DOHH2 (cell line): ENCODE measurements around the gene MICAL2.

Source experiments
- H3F3A ChIP-seq: fragments of 200-600 bp; sonication (generic), shearing (Covaris generic); 2 replicates; pipeline ENCODE4 v1.6.0; 2016; ENCODE audit warnings: antibody characterized with exemption, mild to moderate bottlenecking; ENCODE audit not compliant: control insufficient read depth, insufficient read depth
- H3K27ac ChIP-seq: fragments of 200-600 bp; sonication (generic); 2 replicates; pipeline ENCODE4 v1.5.1; 2014; ENCODE audit warnings: low read depth, mild to moderate bottlenecking, low read length, moderate library complexity
- H3K27me3 ChIP-seq: fragments of 200-600 bp; sonication (generic); 2 replicates; pipeline ENCODE4 v1.6.1; 2014; ENCODE audit warnings: mild to moderate bottlenecking, low read length, mixed read lengths; ENCODE audit not compliant: control insufficient read depth
- H3K36me3 ChIP-seq: fragments of 200-600 bp; sonication (generic); 2 replicates; pipeline ENCODE4 v1.6.1; 2014; ENCODE audit warnings: mild to moderate bottlenecking, low read length, moderate library complexity, mixed read lengths; ENCODE audit not compliant: control insufficient read depth
- H3K4me1 ChIP-seq: fragments of 200-600 bp; sonication (generic); 2 replicates; pipeline ENCODE4 v1.6.1; 2014; ENCODE audit warnings: mild to moderate bottlenecking, low read length, mixed read lengths; ENCODE audit not compliant: control insufficient read depth
- H3K4me2 ChIP-seq: fragments of 200-600 bp; sonication (generic); 2 replicates; pipeline ENCODE4 v1.6.0; 2014; ENCODE audit warnings: mild to moderate bottlenecking, low read length, moderate library complexity
- H3K4me3 ChIP-seq: fragments of 200-600 bp; sonication (generic); 2 replicates; pipeline ENCODE4 v1.5.1; 2014; ENCODE audit warnings: mild to moderate bottlenecking, low read length, mixed read lengths
- H3K79me2 ChIP-seq: fragments of 200-600 bp; sonication (generic); 2 replicates; pipeline ENCODE4 v1.6.1; 2014; ENCODE audit warnings: mild to moderate bottlenecking, low read length, mixed read lengths; ENCODE audit not compliant: control insufficient read depth
- H3K9me2 ChIP-seq: fragments of 200-600 bp; sonication (generic); replicated peaks from 2 replicates; pipeline ENCODE4 v1.6.1; 2014; ENCODE audit warnings: mild to moderate bottlenecking, low read length, mixed read lengths; ENCODE audit not compliant: control insufficient read depth
- H3K9me3 ChIP-seq: fragments of 200-600 bp; sonication (generic); 2 replicates; pipeline ENCODE4 v1.6.1; 2014; ENCODE audit warnings: antibody characterized with exemption, low read length, mixed read lengths; ENCODE audit not compliant: control insufficient read depth, insufficient read depth
- H4K20me1 ChIP-seq: fragments of 200-600 bp; sonication (generic); 2 replicates; pipeline ENCODE4 v1.6.0; 2014; ENCODE audit warnings: low read depth, mild to moderate bottlenecking, antibody characterized with exemption, low read length, moderate library complexity; ENCODE audit not compliant: control insufficient read depth, insufficient read depth
- CTCF ChIP-seq: fragments of 200-600 bp; sonication (generic); IDR thresholded peaks from one replicate; pipeline ENCODE4 v1.5.1; 2014; ENCODE audit warnings: antibody characterized with exemption, mild to moderate bottlenecking, low read depth, low read length; ENCODE audit not compliant: poor library complexity, severe bottlenecking
- EZH2phosphoT487 ChIP-seq: fragments of 200-600 bp; sonication (generic); IDR thresholded peaks from 2 replicates; pipeline ENCODE4 v1.6.1; 2017; ENCODE audit warnings: borderline replicate concordance, mild to moderate bottlenecking, antibody characterized with exemption, low read length, moderate library complexity, mixed read lengths

MICAL2 gene

GRCh38 chr11:12182676-12183541, 72.5 kb downstream of the MICAL2 start:
- no peaks in the 10 kb centered on the region for H3K9me2 ChIP-seq
- H3K4me1 ChIP-seq = no peaks in the 10 kb centered on the region
- no peak overlapping the region for H3K4me2 ChIP-seq
- no peak overlapping the region for H3K4me3 ChIP-seq
- no peaks in the 10 kb centered on the region for H3K9me3 ChIP-seq
- no peaks in the 10 kb centered on the region for H3K36me3 ChIP-seq
- no peaks in the 10 kb centered on the region for H3K27me3 ChIP-seq
- no peaks in the 10 kb centered on the region for H3F3A ChIP-seq
- H3K27ac ChIP-seq = no peak overlapping the region
- no peaks in the 10 kb centered on the region for H3K79me2 ChIP-seq
- TF ChIP-seq EZH2phosphoT487 = no peak
- no peak for TF ChIP-seq CTCF
- no peaks in the 10 kb centered on the region for H4K20me1 ChIP-seq

DNA sequence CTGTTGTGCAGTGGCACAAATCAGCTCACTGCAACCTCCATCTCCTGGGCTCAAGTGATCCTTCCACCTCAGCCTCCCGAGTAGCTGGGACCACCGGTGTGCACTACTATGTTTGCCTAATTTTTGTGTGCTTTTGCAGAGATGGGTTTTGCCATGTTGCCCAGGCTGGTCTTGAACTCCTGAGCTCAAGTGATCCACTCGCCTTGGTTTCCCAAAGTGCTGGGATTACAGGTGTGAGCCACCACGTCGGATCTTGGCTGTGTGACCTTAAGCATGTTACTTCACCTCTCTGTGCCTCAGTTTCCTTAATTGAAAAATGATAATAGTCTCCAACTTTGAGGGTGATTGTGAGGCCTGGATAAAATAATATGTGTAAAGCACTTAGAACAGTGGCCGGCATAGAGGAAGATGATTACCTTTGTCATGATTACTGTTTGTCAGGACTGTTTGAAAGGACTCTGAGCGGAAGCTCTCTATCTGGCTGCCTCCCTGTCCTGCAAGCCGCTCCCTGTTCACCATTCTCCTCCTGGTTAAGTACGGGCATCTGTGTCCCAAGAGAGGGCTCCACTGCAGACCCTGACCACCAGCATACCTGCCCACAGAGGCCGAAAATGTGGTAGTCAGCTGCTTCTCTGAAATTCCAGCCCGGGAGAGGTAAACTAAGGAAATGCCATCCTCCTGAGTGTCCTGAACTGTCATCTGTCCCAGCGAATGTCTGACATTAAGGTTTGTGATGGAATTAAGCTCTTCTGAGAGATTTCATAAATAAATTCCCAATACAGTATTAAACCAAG, 73.6 kb downstream of the MICAL2 start:
- Histone ChIP-seq H3K9me3 (no peaks in the 10 kb centered on the region), H3K9me2 (no peaks in the 10 kb centered on the region), H3F3A (no peaks in the 10 kb centered on the region), H3K27me3 (no peaks in the 10 kb centered on the region), H3K4me1 (no peaks in the 10 kb centered on the region), H3K4me3 (no peak overlapping the region), H3K79me2 (no peaks in the 10 kb centered on the region), H3K4me2 (no peak overlapping the region), H4K20me1 (no peaks in the 10 kb centered on the region), H3K27ac (no peak overlapping the region), H3K36me3 (no peaks in the 10 kb centered on the region)
- TF ChIP-seq EZH2phosphoT487 (no peak), CTCF (no peak)

GRCh38 chr11:12184699-12185098, 74.3 kb downstream of the MICAL2 start:
- H3K79me2 ChIP-seq = no peaks in the 10 kb centered on the region
- H3K4me1 ChIP-seq = no peaks in the 10 kb centered on the region
- H3F3A ChIP-seq = no peaks in the 10 kb centered on the region

More at GRCh38 chr11:12184699-12185098, 74.3 kb downstream of the MICAL2 start:
- H3K9me3 ChIP-seq = no peaks in the 10 kb centered on the region
- H3K27me3 ChIP-seq = no peaks in the 10 kb centered on the region
- no peak overlapping the region for H3K4me3 ChIP-seq
- H3K27ac ChIP-seq = no peak overlapping the region
- H3K4me2 ChIP-seq = no peak overlapping the region
- no peaks in the 10 kb centered on the region for H3K9me2 ChIP-seq
- H4K20me1 ChIP-seq = no peaks in the 10 kb centered on the region
- H3K36me3 ChIP-seq = no peaks in the 10 kb centered on the region
- TF ChIP-seq EZH2phosphoT487 (no peak), CTCF (no peak)
